Type B pancreatic cell (in vitro differentiated cells): ENCODE results near the gene SLC13A2. TPM values are rescaled to one million over a fixed set of nuclear protein-coding genes. Genes with fewer than 3 reads are reported as not detected.
"Not testable (repeated sequence)": the region's sequence is repeated elsewhere in the genome, so short reads cannot be mapped to it uniquely, and the experiment has no call there.

Source experiments
- DNase-seq: peaks from one replicate; pipeline ENCODE4 v3.0.0; 2021; ENCODE audit warnings: mixed read lengths; ENCODE audit not compliant: unreplicated experiment; ENCODE audit errors: extremely low spot score
- H3K27ac Mint-ChIP-seq: 2 replicates; pipeline ENCODE4 v1.8.0; 2021; ENCODE audit warnings: mild to moderate bottlenecking, mixed read lengths
- H3K27me3 Mint-ChIP-seq: 2 replicates; pipeline ENCODE4 v1.8.0; 2021; ENCODE audit warnings: mixed read lengths
- H3K36me3 Mint-ChIP-seq: 2 replicates; pipeline ENCODE4 v1.8.0; 2021; ENCODE audit warnings: mixed read lengths
- H3K4me1 Mint-ChIP-seq: one replicate; pipeline ENCODE4 v1.8.0; 2021; ENCODE audit warnings: mixed read lengths; ENCODE audit not compliant: unreplicated experiment
- H3K4me3 Mint-ChIP-seq: 2 replicates; pipeline ENCODE4 v1.8.0; 2021; ENCODE audit warnings: mild to moderate bottlenecking, mixed read lengths
- H3K9me3 Mint-ChIP-seq: 2 replicates; pipeline ENCODE4 v1.8.0; 2021; ENCODE audit warnings: mixed read lengths
- total RNA-seq: library from RNA; stranded (reverse); gene quantifications from 2 replicates; pipeline ENCODE4 v1.2.1, GENCODE V29; 2021; ENCODE audit warnings: low replicate concordance
- TF ChIP-seq, protein P1 (sequence below): fragments of 200-600 bp; sonication (generic); conservative IDR thresholded peaks from 2 replicates; pipeline ENCODE4 v1.5.0; 2021; ENCODE audit warnings: antibody characterized with exemption, mild to moderate bottlenecking

The SLC13A2 gene
- total RNA-seq, 1 donor from 2014 or later = 1.2 TPM

DNA sequence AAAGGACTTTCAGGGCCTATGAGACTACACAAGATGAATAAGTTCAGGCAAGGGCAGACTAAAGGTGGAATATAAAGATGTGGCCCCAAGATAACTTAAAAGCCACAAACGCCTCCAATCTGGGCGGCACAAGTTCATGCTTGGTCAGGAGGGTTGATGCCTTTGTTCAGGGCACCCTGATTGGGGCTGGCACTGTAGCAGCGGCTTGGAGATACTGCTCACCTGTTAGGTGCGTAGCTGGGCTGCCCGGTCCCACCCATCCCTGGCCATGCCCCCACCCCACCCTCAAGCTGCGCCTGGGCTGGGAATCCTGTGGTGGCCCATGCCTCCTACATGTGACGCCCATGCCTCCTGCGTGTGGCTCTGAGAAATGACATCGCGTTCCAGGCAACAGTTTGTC, 12.5 kb upstream of the SLC13A2 start:
- Mint-ChIP-seq H3K27me3 (peaks cover 3% of the 10 kb centered on the region), H3K27ac (no peak overlapping the region), H3K4me1 (no peaks in the 10 kb centered on the region), H3K36me3 (no peaks in the 10 kb centered on the region), H3K9me3 (no peaks in the 10 kb centered on the region), H3K4me3 (no peak overlapping the region)
- DNase-seq = no peak
- TF ChIP-seq, protein P1, sequence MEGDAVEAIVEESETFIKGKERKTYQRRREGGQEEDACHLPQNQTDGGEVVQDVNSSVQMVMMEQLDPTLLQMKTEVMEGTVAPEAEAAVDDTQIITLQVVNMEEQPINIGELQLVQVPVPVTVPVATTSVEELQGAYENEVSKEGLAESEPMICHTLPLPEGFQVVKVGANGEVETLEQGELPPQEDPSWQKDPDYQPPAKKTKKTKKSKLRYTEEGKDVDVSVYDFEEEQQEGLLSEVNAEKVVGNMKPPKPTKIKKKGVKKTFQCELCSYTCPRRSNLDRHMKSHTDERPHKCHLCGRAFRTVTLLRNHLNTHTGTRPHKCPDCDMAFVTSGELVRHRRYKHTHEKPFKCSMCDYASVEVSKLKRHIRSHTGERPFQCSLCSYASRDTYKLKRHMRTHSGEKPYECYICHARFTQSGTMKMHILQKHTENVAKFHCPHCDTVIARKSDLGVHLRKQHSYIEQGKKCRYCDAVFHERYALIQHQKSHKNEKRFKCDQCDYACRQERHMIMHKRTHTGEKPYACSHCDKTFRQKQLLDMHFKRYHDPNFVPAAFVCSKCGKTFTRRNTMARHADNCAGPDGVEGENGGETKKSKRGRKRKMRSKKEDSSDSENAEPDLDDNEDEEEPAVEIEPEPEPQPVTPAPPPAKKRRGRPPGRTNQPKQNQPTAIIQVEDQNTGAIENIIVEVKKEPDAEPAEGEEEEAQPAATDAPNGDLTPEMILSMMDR = no peak

DNA sequence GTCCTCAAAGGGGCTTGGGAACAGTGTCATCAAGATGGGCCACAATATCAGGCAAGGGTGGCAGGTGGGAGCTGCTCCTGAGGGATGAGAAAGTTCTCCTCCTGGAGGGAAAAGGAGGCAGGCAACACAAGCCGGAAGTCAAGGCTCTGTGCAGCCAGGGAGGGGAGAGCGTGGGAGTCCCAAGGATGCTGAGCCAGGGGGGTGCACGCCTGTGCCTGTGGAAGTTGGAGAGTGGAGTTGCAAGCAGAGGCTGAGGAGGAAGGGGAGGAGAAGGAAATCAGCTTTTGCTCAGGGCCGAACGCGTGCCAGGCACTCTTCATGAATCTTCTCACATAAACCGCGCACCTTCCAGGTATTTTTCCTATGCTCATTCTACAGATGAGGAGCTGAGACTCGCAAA, 7.4 kb upstream of the SLC13A2 start:
- Mint-ChIP-seq H3K4me3 (no peak overlapping the region), H3K27ac (peak overlapping the region; percentile 36), H3K4me1 (peaks cover 10% of the 10 kb centered on the region), H3K36me3 (no peaks in the 10 kb centered on the region), H3K27me3 (peaks cover 3% of the 10 kb centered on the region), H3K9me3 (no peaks in the 10 kb centered on the region)
- no peak for DNase-seq
- TF ChIP-seq, protein P1 = no peak

DNA sequence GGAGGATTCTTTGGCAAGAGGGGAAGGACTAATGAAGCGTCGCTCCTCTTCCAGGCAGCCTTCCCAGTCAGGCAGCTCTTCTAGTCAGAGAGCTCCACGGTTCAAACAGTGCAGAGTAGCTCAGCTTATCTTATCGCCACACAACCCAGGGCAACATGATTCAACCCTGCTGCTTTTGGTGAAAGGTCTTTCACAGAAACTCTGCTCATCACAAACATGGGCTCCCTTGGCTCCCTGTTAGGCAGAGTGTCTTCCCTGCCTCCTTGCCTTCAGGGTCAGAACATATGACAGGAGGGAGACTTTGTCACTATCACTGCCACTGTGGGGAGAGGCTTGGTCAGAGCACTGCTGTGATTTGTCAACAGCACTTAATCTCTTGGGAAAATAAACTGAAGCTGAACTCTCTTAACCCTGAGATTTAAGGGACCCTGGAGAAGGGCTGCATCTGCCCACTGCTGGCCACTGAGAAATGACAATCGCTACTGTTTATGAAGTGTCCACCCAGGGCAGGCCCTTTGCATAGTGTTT, 6.9 kb upstream of the SLC13A2 start:
- Mint-ChIP-seq H3K36me3 (no peaks in the 10 kb centered on the region), H3K4me3 (no peak overlapping the region), H3K27me3 (peaks cover 3% of the 10 kb centered on the region), H3K27ac (peak overlapping the region; percentile 36), H3K4me1 (peaks cover 11% of the 10 kb centered on the region), H3K9me3 (no peaks in the 10 kb centered on the region)
- TF ChIP-seq, protein P1 = no peak
- DNase-seq = no peak

DNA sequence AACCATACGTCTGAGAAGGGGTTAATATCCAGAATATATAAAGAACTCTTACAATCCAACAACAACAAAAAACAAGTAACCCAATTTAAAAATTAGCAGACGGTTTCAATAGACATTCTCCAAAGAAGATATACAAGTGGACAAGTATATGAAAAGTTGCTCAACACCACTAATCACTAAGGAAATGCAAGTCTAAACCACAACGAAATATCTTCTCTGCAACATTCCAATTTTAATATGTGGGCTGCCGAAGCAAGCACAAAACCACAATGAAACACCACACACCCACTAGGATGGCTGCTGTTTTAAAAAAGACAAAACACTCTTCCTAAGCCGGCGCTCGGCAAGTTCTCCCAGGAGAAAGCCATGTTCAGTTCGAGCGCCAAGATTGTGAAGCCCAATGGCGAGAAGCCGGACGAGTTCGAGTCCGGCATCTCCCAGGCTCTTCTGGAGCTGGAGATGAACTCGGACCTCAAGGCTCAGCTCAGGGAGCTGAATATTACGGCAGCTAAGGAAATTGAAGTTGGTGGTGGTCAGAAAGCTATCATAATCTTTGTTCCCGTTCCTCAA, 5.9 kb upstream of the SLC13A2 start:
- TF ChIP-seq, protein P1 = no peak
- Mint-ChIP-seq H3K4me1 (peaks cover 11% of the 10 kb centered on the region), H3K36me3 (no peaks in the 10 kb centered on the region), H3K9me3 (no peaks in the 10 kb centered on the region), H3K4me3 (no peak overlapping the region), H3K27me3 (peaks cover 3% of the 10 kb centered on the region), H3K27ac (no peak overlapping the region)
- DNase-seq = no peak

DNA sequence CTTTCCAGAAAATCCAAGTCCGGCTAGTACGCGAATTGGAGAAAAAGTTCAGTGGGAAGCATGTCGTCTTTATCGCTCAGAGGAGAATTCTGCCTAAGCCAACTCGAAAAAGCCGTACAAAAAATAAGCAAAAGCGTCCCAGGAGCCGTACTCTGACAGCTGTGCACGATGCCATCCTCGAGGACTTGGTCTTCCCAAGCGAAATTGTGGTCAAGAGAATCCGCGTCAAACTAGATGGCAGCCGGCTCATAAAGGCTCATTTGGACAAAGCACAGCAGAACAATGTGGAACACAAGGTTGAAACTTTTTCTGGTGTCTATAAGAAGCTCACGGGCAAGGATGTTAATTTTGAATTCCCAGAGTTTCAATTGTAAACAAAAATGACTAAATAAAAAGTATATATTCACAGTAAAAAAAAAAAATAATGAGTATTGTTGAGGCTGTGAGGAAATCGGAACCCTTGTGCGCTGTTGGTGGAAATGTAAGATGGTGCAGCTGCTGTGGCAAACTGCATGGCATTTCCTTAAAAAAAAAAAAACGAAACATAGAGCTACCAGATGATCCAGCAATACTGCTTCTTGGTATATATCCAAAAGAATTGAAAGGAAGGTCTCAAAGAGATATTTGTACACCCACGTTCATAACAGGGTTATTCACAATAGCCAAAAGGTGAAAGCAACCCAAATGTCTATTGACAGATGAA, 5.3 kb upstream of the SLC13A2 start:
- H3K9me3 Mint-ChIP-seq, H3K27ac Mint-ChIP-seq, DNase-seq, H3K36me3 Mint-ChIP-seq, H3K27me3 Mint-ChIP-seq, H3K4me3 Mint-ChIP-seq: not testable (repeated sequence)
- H3K4me1 Mint-ChIP-seq = peaks cover 11% of the 10 kb centered on the region

DNA sequence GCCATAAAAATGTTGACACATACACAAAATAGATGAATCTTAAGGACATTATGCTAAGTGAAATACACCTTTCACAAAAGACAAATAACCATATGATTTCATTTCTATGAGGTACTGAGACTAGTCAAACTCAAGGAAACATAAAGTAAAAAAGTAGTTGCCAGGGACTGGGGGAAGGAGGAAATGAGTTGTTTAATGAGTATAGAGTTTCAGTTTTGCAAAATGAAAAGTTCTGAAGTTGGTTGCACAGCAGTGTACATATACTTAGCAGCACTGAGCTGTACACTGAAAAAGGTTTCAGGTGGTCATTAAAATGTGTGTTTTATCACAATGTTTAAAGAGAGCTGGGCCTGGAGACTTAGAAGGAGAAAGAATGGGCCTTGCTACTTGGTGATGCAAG, 4.7 kb upstream of the SLC13A2 start:
- no peak overlapping the region for H3K27ac Mint-ChIP-seq
- DNase-seq = no peak
- H3K4me3 Mint-ChIP-seq = no peak overlapping the region
- peaks cover 3% of the 10 kb centered on the region for H3K27me3 Mint-ChIP-seq
- no peaks in the 10 kb centered on the region for H3K9me3 Mint-ChIP-seq
- TF ChIP-seq, protein P1 = no peak
- no peaks in the 10 kb centered on the region for H3K36me3 Mint-ChIP-seq
- peaks cover 11% of the 10 kb centered on the region for H3K4me1 Mint-ChIP-seq
